GM12875 (cell line): ENCODE data around the gene LOXHD1.

ENCODE experiments used
- H3K4me3 ChIP-seq: one replicate; pipeline ENCODE4 v1.5.1; 2011; ENCODE audit warnings: low read depth, low read length, control low read depth
- CTCF ChIP-seq: IDR thresholded peaks from 2 replicates; pipeline ENCODE4 v1.5.1; 2011; ENCODE audit warnings: low read depth, mild to moderate bottlenecking, control low read depth, inconsistent platforms, low read length, moderate library complexity, borderline replicate concordance; ENCODE audit not compliant: insufficient read depth

Gene LOXHD1

GRCh38 chr18:46447792-46448191 lies 209.2 kb downstream of the LOXHD1 start:
- no peak overlapping the region for H3K4me3 ChIP-seq
- TF ChIP-seq CTCF: no peak

DNA sequence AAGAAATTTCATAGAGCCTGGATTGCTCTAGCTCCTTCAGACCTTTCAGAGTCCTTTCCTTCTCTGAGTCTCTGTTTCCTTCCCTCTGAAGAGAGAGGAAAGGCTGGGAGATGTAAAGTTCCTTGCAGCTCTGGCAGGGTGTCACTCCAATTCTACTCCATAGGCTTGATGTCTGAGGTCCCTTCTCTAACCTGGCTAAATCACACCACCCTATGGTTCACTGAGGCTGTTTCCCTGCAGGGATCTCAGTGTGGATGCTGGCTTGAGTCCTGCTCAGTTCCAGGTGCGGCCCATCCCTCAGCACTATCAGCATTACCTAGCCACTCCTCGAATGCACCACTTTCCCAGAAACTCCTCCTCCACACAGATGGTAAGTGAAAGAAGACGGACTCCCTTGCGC lies 209.7 kb downstream of the LOXHD1 start:
- TF ChIP-seq CTCF: no peak

DNA sequence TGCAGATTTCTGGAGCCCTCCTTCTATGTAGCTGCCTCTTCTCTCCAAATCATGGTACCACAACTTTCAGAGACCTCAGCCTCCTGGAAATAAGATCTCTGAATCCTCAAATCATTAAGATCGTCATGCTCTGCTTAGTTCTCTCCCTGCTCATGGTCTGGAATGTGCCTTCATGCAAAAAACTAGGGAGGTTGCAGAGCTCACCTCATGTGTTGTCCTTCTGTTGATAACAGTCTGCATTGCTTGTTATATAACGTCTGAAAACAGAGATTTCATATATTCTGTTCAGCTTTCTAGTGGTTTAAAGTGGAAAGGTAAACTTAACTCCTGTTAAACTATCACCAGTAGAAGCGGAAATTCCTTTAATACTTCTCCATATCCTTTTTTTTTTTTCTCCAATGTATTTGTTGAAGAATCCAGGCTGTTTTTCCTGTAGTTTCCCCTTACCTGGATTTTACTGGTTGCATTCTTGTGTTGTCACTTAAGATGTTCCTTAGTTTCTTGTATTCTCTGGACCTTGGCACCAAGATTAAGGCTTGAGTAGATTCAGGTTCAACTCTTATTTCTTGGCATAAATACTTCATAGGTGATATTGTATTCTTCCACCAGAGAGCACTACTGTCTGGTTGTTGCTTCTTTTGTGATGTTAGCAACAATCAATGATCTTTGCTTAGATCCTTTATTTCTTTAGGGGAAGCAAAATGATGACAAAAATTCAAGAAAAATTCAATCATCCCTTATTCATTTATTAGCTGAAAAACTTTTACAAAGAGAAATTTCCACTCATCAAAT lies 211.3 kb downstream of the LOXHD1 start:
- TF ChIP-seq CTCF: no peak
- no peak overlapping the region for H3K4me3 ChIP-seq

More for the DNA sequence above, 209.7 kb downstream of the LOXHD1 start:
- H3K4me3 ChIP-seq: no peak overlapping the region

DNA sequence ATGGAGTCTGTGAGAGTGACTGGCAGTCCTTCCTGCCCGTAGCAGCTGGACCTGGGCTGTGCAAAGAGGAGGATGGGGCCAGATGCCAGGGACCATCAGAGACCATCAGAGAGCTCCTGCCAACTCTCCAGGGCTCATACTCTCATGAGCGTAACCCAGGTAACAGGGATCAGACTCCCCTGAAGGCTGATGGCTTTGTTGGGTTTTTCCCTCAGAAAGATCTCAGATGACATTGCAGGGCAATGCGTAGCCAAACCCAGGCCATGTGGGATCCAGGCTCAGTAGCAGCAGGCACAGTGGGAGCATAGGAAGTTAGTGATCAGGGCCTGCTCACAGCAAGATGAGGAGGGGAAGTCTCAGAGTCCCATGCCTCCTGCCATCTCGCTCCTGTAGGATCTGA lies 218.0 kb downstream of the LOXHD1 start:
- no peak for TF ChIP-seq CTCF
- no peak overlapping the region for H3K4me3 ChIP-seq

- no peak overlapping the region for H3K4me3 ChIP-seq
- TF ChIP-seq CTCF: no peak
Measured at GRCh38 chr18:46437061-46437460, 220.0 kb downstream of the LOXHD1 start.

- TF ChIP-seq CTCF: no peak
- H3K4me3 ChIP-seq: no peak overlapping the region
Measured at GRCh38 chr18:46436621-46437020, 220.4 kb downstream of the LOXHD1 start.

DNA sequence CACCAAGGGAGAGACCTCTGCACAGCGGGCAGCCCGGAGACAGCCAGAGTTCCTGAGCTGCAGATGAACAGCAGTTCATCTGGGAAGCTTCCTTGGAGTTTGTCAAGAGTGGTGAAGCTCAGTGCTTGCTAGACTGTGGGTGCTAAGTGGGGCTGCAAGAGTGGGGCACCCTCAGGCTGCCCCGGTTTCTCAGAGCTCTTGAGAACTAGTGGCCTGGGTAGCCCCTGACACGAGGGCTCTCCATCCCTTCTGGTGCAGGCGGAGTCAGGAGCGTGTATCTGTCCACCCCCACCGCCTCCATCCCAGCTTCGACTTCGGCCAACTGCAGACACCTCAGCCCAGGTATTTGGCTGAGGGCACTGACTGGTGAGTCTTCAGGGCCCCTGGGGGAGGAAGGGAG lies 222.0 kb downstream of the LOXHD1 start:
- H3K4me3 ChIP-seq: no peak overlapping the region
- TF ChIP-seq CTCF: no peak
